Activated T-helper 17 cell treated with anti-CD3 and anti-CD28 coated beads, Interleukin-2, amount 50 U/mL, for 72 hours (primary cell): ENCODE data around the gene USP3. TPM values are rescaled to one million over a fixed set of nuclear protein-coding genes. Genes with fewer than 3 reads are reported as not detected.

Experiments used
- ATAC-seq: fragments of 150-1000 bp; cut with Tn5 transposase; replicated peaks from 2 replicates; pipeline ENCODE4 v1.10.0; 2021; ENCODE audit warnings: mild to moderate bottlenecking, moderate library complexity
- H3K27ac Mint-ChIP-seq: one replicate; pipeline ENCODE4 v1.8.0; 2022; ENCODE audit warnings: mixed read lengths
- H3K27me3 Mint-ChIP-seq: one replicate; pipeline ENCODE4 v1.8.0; 2022; ENCODE audit warnings: mixed read lengths
- H3K36me3 Mint-ChIP-seq: one replicate; pipeline ENCODE4 v1.8.0; 2022; ENCODE audit warnings: low read depth, mild to moderate bottlenecking, mixed read lengths
- H3K4me1 Mint-ChIP-seq: one replicate; pipeline ENCODE4 v1.8.0; 2022; ENCODE audit warnings: mixed read lengths
- H3K4me3 Mint-ChIP-seq: one replicate; pipeline ENCODE4 v1.8.0; 2022; ENCODE audit warnings: mild to moderate bottlenecking, mixed read lengths
- H3K9me3 Mint-ChIP-seq: one replicate; pipeline ENCODE4 v1.8.0; 2022; ENCODE audit warnings: mixed read lengths
- total RNA-seq, 2 donors: library from RNA; stranded (reverse); gene quantifications; one replicate each; pipeline ENCODE4 v1.2.3, GENCODE V29; 2022

USP3 gene
- total RNA-seq, 2 donors from 2014 or later: 60.9 to 102 TPM

GRCh38 chr15:63576441-63576840, 72.0 kb downstream of the USP3 start:
- Mint-ChIP-seq H3K4me1 (no peaks in the 10 kb centered on the region), H3K36me3 (peaks cover 89% of the 10 kb centered on the region), H3K27ac (peak overlapping the region; percentile 56), H3K27me3 (no peaks in the 10 kb centered on the region), H3K9me3 (no peaks in the 10 kb centered on the region), H3K4me3 (no peak overlapping the region)
- no peak for ATAC-seq

- Mint-ChIP-seq H3K27me3 (no peaks in the 10 kb centered on the region), H3K9me3 (no peaks in the 10 kb centered on the region), H3K4me1 (peaks cover 11% of the 10 kb centered on the region), H3K4me3 (no peak overlapping the region), H3K27ac (peak overlapping the region; percentile 84), H3K36me3 (peaks cover 87% of the 10 kb centered on the region)
- peak; percentile 31 for ATAC-seq
These were observed 77.8 kb downstream of the USP3 start for GRCh38 chr15:63582179-63582578.

GRCh38 chr15:63582718-63583426, 78.5 kb downstream of the USP3 start:
- H3K27ac Mint-ChIP-seq: peak overlapping the region; percentile 84
- H3K27me3 Mint-ChIP-seq: no peaks in the 10 kb centered on the region
- peaks cover 87% of the 10 kb centered on the region for H3K36me3 Mint-ChIP-seq
- H3K4me3 Mint-ChIP-seq: no peak overlapping the region
- peak; percentile 94 for ATAC-seq
- no peaks in the 10 kb centered on the region for H3K9me3 Mint-ChIP-seq
- peaks cover 11% of the 10 kb centered on the region for H3K4me1 Mint-ChIP-seq

DNA sequence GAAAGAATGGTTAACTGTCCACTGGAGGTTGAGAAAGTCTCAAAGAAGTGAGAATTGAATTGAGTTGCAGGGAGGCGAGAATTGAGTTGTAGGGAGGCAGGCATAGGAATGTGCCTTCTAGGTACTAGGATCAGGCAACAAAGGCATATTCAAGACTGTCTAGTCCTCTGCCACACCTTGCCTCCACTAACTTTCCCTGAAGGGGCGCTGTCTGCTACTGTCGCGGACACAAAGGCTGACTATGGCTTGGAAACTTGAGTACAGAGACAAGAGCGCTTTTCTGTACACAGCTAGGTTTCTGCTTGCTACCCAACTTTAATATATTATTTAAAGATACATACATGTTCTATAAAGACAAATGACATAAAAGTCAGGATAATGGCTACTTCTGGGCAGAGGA, 82.4 kb downstream of the USP3 start:
- peaks cover 11% of the 10 kb centered on the region for H3K4me1 Mint-ChIP-seq
- H3K27ac Mint-ChIP-seq: peak overlapping the region; percentile 65
- H3K27me3 Mint-ChIP-seq: no peaks in the 10 kb centered on the region
- no peak for ATAC-seq
- H3K9me3 Mint-ChIP-seq: no peaks in the 10 kb centered on the region
- H3K4me3 Mint-ChIP-seq: no peak overlapping the region
- peaks cover 100% of the 10 kb centered on the region for H3K36me3 Mint-ChIP-seq

GRCh38 chr15:63587527-63587926, 83.1 kb downstream of the USP3 start:
- Mint-ChIP-seq H3K4me1 (peaks cover 7% of the 10 kb centered on the region), H3K9me3 (no peaks in the 10 kb centered on the region), H3K36me3 (peaks cover 98% of the 10 kb centered on the region), H3K4me3 (no peak overlapping the region), H3K27me3 (no peaks in the 10 kb centered on the region), H3K27ac (no peak overlapping the region)
- ATAC-seq: no peak

- peak overlapping the region; percentile 9 for H3K27ac Mint-ChIP-seq
- no peak overlapping the region for H3K4me3 Mint-ChIP-seq
- H3K9me3 Mint-ChIP-seq: no peaks in the 10 kb centered on the region
- peaks cover 12% of the 10 kb centered on the region for H3K4me1 Mint-ChIP-seq
- ATAC-seq: no peak
- H3K27me3 Mint-ChIP-seq: no peaks in the 10 kb centered on the region
- H3K36me3 Mint-ChIP-seq: peaks cover 98% of the 10 kb centered on the region
These were observed 84.4 kb downstream of the USP3 start for GRCh38 chr15:63588826-63589225.

- H3K27me3 Mint-ChIP-seq: no peaks in the 10 kb centered on the region
- H3K4me1 Mint-ChIP-seq: peaks cover 38% of the 10 kb centered on the region
- peak; percentile 87 for ATAC-seq
- H3K9me3 Mint-ChIP-seq: no peaks in the 10 kb centered on the region
- H3K4me3 Mint-ChIP-seq: peak overlapping the region; percentile 59
- H3K27ac Mint-ChIP-seq: peak overlapping the region; percentile 80
- H3K36me3 Mint-ChIP-seq: peaks cover 52% of the 10 kb centered on the region
These were observed 89.6 kb downstream of the USP3 start for GRCh38 chr15:63593705-63594671.

DNA sequence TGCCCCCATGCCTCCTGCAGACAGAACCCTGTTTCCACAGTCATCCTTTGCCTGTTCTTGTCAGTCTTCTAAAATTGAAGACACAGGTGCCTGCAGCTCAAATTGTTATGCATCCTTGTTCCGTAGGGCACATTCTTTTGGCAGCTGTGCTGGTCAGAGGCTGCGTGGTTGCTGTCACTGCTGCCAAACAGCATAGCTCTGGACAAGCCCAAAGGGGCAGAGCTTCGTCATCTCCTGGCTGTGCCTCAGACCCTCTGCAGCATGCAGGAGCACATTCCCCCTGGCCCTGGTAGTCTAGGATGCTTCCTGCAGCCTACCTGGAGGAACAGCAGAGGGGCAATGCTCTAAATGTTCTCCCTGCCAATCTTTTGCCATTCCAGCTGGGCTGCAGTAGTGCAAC, 90.7 kb downstream of the USP3 start:
- H3K4me1 Mint-ChIP-seq: peaks cover 43% of the 10 kb centered on the region
- H3K36me3 Mint-ChIP-seq: peaks cover 41% of the 10 kb centered on the region
- H3K27ac Mint-ChIP-seq: peak overlapping the region; percentile 80
- no peaks in the 10 kb centered on the region for H3K27me3 Mint-ChIP-seq
- no peaks in the 10 kb centered on the region for H3K9me3 Mint-ChIP-seq
- ATAC-seq: no peak
- H3K4me3 Mint-ChIP-seq: no peak overlapping the region

GRCh38 chr15:63595688-63596087, 91.3 kb downstream of the USP3 start:
- peak overlapping the region; percentile 89 for H3K27ac Mint-ChIP-seq

DNA sequence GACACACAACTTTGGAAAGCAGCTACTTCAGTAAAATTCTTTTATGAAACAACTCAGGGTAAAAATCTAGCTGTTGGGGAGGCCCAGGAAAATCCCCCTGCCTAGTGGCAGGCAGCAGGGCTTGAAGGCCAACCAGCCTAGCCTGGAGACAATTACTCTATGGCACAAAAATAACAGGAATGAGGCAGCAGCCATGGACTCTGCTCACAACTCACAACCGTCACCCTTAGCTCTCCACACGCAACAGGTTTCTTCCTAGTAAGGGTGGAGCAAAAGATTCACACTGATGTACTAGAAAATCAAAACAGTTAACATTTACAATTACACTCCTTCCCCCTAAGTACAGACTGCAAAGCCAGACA, 92.3 kb downstream of the USP3 start:
- H3K9me3 Mint-ChIP-seq: no peaks in the 10 kb centered on the region

More at GRCh38 chr15:63595688-63596087, 91.3 kb downstream of the USP3 start:
- no peak for ATAC-seq
- no peaks in the 10 kb centered on the region for H3K9me3 Mint-ChIP-seq
- no peak overlapping the region for H3K4me3 Mint-ChIP-seq
- peaks cover 43% of the 10 kb centered on the region for H3K4me1 Mint-ChIP-seq
- H3K36me3 Mint-ChIP-seq: peaks cover 35% of the 10 kb centered on the region
- H3K27me3 Mint-ChIP-seq: no peaks in the 10 kb centered on the region

GRCh38 chr15:63597038-63597790, 92.8 kb downstream of the USP3 start, which contains the start of gene FBXL22:
Gene FBXL22, plus strand, starts transcription at chr15:63597387. Its CDS starts 6 bp downstream, at chr15:63597393.
- Mint-ChIP-seq H3K4me1 (peaks cover 43% of the 10 kb centered on the region), H3K4me3 (peak within 1 kb of the TSS; percentile 41), H3K27ac (peak within 1 kb of the TSS; percentile 89), H3K36me3 (peaks cover 33% of the 10 kb centered on the region), H3K9me3 (no peaks in the 10 kb centered on the region), H3K27me3 (no peaks in the 10 kb centered on the region)
- ATAC-seq: no peak

More for the DNA sequence above, 92.3 kb downstream of the USP3 start:
- H3K36me3 Mint-ChIP-seq: peaks cover 34% of the 10 kb centered on the region
- H3K27ac Mint-ChIP-seq: peak overlapping the region; percentile 89
- no peaks in the 10 kb centered on the region for H3K27me3 Mint-ChIP-seq
- H3K4me1 Mint-ChIP-seq: peaks cover 43% of the 10 kb centered on the region
- ATAC-seq: no peak
- H3K4me3 Mint-ChIP-seq: peak overlapping the region; percentile 41

- no peak for ATAC-seq
These were observed 93.4 kb downstream of the USP3 start for GRCh38 chr15:63597821-63598220.

DNA sequence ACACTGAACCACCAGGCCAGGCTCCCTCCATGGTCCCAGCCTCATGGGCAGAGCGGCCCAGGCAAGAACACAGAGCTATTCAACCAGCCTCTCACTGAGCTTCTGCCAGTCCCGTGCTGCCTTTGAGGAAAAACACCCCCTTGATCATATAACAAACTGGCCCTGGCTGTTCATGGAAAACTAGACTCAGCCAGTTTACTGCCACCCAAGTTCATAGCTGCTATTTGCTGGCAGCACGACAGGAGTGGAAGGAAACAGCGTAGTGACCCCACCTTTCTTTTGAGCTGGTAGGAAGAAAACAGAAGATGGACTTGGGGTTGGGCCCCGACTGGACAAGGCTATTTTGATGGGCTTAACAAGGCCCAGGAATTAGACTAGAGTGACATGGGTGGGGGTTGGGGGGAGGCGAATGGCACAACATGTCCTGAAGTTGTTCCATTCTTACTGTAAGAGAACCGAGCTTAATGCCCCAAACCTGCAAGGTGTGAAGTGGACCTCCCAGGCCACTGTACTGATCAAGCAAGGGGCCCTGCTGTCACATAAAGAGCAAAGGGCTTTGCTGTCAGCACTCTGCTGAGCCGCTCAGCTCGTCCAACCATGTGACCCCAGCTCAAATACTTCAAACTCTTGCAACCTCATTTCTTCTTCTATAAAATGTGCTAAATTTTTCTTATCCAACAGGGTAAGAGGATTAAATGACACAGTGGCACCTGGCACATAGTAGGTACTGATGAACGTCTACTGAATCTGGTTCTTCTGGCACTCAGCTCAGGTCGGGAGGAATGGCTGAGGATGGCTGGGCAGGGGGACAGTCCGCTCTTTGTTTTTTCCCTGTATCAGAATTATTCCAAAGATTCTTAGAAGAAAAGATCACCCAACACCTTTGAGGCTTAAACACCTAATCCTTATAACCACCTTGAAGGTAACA, 94.3 kb downstream of the USP3 start:
- no peaks in the 10 kb centered on the region for H3K27me3 Mint-ChIP-seq
- no peak for ATAC-seq
- no peaks in the 10 kb centered on the region for H3K9me3 Mint-ChIP-seq
- H3K4me1 Mint-ChIP-seq: peaks cover 37% of the 10 kb centered on the region
- H3K27ac Mint-ChIP-seq: peak overlapping the region; percentile 43
- peak overlapping the region; percentile 86 for H3K4me3 Mint-ChIP-seq
- peaks cover 19% of the 10 kb centered on the region for H3K36me3 Mint-ChIP-seq

More at GRCh38 chr15:63597821-63598220, 93.4 kb downstream of the USP3 start:
- peaks cover 28% of the 10 kb centered on the region for H3K36me3 Mint-ChIP-seq
- H3K27me3 Mint-ChIP-seq: no peaks in the 10 kb centered on the region
- peaks cover 43% of the 10 kb centered on the region for H3K4me1 Mint-ChIP-seq
- peak overlapping the region; percentile 89 for H3K27ac Mint-ChIP-seq
- H3K4me3 Mint-ChIP-seq: no peak overlapping the region
- no peaks in the 10 kb centered on the region for H3K9me3 Mint-ChIP-seq
